AG04450 (cell line): ENCODE results near the gene ADAM23. TPM values are rescaled to one million over a fixed set of nuclear protein-coding genes. Genes with fewer than 3 reads are reported as not detected.

Source experiments
- CTCF ChIA-PET: fragments of 300-600, 350-600 bp; formaldehyde crosslinking; extraction: SDS; loops from one replicate; lab custom pipeline; 2022; ENCODE audit warnings: antibody characterized with exemption, inconsistent platforms; lab: Charles Lee
- POLR2A ChIA-PET: fragments of 350-600 bp; formaldehyde crosslinking; extraction: SDS; loops from one replicate; lab custom pipeline; 2021; ENCODE audit warnings: antibody characterized with exemption, inconsistent platforms; lab: Yijun Ruan, JAX
- DNase-seq: peaks from one replicate; pipeline ENCODE4 v3.0.0-alpha.2; 2011; ENCODE audit warnings: low read depth, low spot score
- H3K27ac ChIP-seq: one replicate; pipeline ENCODE4 v1.5.1; 2012; ENCODE audit warnings: low read depth, low read length, control low read depth
- H3K27me3 ChIP-seq: one replicate; pipeline ENCODE4 v1.6.0; 2012; ENCODE audit warnings: low read length; ENCODE audit not compliant: control insufficient read depth, insufficient read depth
- H3K4me3 ChIP-seq: 2 replicates; pipeline ENCODE4 v1.5.1; 2011; ENCODE audit warnings: mild to moderate bottlenecking, low read depth, low read length, control low read depth
- H3K9me3 ChIP-seq: 2 replicates; pipeline ENCODE4 v1.5.1; 2012; ENCODE audit warnings: low read length; ENCODE audit not compliant: control insufficient read depth, insufficient read depth
- polyA plus RNA-seq: library from polyadenylated mRNA; depleted of rRNA; stranded (reverse); fragments of >200 nt; gene quantifications from 2 replicates; pipeline ENCODE4 v1.2.3, GENCODE V29; 2011
- TF ChIP-seq, protein P1 (sequence below): IDR thresholded peaks from 2 replicates; pipeline ENCODE4 v1.5.1; 2011; ENCODE audit warnings: low read depth, low read length, control low read depth, inconsistent platforms

Gene ADAM23
- polyA plus RNA-seq, 1 experiment: 6.6 TPM

GRCh38 chr2:206488053-206488452 lies 44.7 kb downstream of the ADAM23 start:
- Histone ChIP-seq H3K27ac (no peak overlapping the region), H3K9me3 (no peaks in the 10 kb centered on the region), H3K27me3 (no peaks in the 10 kb centered on the region), H3K4me3 (no peak overlapping the region)
- CTCF ChIA-PET: no interaction called here
- TF ChIP-seq, protein P1, sequence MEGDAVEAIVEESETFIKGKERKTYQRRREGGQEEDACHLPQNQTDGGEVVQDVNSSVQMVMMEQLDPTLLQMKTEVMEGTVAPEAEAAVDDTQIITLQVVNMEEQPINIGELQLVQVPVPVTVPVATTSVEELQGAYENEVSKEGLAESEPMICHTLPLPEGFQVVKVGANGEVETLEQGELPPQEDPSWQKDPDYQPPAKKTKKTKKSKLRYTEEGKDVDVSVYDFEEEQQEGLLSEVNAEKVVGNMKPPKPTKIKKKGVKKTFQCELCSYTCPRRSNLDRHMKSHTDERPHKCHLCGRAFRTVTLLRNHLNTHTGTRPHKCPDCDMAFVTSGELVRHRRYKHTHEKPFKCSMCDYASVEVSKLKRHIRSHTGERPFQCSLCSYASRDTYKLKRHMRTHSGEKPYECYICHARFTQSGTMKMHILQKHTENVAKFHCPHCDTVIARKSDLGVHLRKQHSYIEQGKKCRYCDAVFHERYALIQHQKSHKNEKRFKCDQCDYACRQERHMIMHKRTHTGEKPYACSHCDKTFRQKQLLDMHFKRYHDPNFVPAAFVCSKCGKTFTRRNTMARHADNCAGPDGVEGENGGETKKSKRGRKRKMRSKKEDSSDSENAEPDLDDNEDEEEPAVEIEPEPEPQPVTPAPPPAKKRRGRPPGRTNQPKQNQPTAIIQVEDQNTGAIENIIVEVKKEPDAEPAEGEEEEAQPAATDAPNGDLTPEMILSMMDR: no peak
- POLR2A ChIA-PET: no interaction called here
- DNase-seq: no peak

GRCh38 chr2:206488623-206489022 lies 45.3 kb downstream of the ADAM23 start:
- POLR2A ChIA-PET: no interaction called here
- CTCF ChIA-PET: no interaction called here

GRCh38 chr2:206494061-206494460 lies 50.7 kb downstream of the ADAM23 start:
- H3K4me3 ChIP-seq: no peak overlapping the region
- no peak for DNase-seq
- ChIA-PET POLR2A (no interaction called here), CTCF (no interaction called here)
- TF ChIP-seq, protein P1: no peak
- no peaks in the 10 kb centered on the region for H3K9me3 ChIP-seq
- H3K27ac ChIP-seq: no peak overlapping the region
- H3K27me3 ChIP-seq: no peaks in the 10 kb centered on the region

More at GRCh38 chr2:206488623-206489022, 45.3 kb downstream of the ADAM23 start:
- H3K9me3 ChIP-seq: no peaks in the 10 kb centered on the region
- TF ChIP-seq, protein P1: no peak
- no peak overlapping the region for H3K27ac ChIP-seq
- no peak for DNase-seq
- H3K4me3 ChIP-seq: no peak overlapping the region
- no peaks in the 10 kb centered on the region for H3K27me3 ChIP-seq

GRCh38 chr2:206502729-206503128 lies 59.4 kb downstream of the ADAM23 start:
- Histone ChIP-seq H3K27ac (no peak overlapping the region), H3K4me3 (no peak overlapping the region), H3K9me3 (no peaks in the 10 kb centered on the region), H3K27me3 (no peaks in the 10 kb centered on the region)
- ChIA-PET CTCF (no interaction called here), POLR2A (no interaction called here)
- DNase-seq: no peak
- TF ChIP-seq, protein P1: no peak

DNA sequence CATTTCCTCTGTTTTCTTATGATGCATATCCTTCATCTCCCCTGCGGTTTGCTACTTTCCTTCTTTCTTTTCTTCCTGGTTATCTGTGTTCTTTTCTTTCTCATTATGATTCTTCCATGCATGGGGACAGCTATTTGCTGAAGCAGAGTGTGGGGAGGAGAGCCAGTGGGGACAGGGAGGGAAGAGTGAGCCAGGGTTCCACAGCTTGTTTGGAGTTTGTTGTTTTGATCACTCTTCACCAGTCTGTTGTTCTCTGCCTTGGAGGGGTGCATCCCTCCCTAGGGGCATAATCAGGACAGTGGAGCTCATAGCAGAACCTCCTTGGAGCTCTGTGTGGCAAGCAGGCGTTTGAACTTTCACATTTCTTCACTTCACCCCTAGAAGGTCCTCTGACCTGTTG lies 68.0 kb downstream of the ADAM23 start:
- ChIA-PET CTCF (no interaction called here), POLR2A (no interaction called here)
- DNase-seq: no peak
- H3K27ac ChIP-seq: no peak overlapping the region
- TF ChIP-seq, protein P1: no peak
- no peaks in the 10 kb centered on the region for H3K9me3 ChIP-seq
- no peaks in the 10 kb centered on the region for H3K27me3 ChIP-seq
- no peak overlapping the region for H3K4me3 ChIP-seq
